Epithelial cell of esophagus (primary cell): ENCODE data around the gene RER1.

ENCODE experiments used
- DNase-seq: peaks from one replicate; pipeline ENCODE4 v3.0.0; 2010; ENCODE audit warnings: low read depth
- H3K4me3 ChIP-seq: 2 replicates; pipeline ENCODE4 v1.5.1; 2011; ENCODE audit warnings: mild to moderate bottlenecking, low read length, control low read depth
- TF ChIP-seq, protein P1 (sequence below): IDR thresholded peaks from 2 replicates; pipeline ENCODE4 v1.5.1; 2011; ENCODE audit warnings: low read depth, mild to moderate bottlenecking, low read length, control low read depth, inconsistent platforms; ENCODE audit not compliant: insufficient read depth; ENCODE audit errors: missing control alignments

The RER1 gene

DNA sequence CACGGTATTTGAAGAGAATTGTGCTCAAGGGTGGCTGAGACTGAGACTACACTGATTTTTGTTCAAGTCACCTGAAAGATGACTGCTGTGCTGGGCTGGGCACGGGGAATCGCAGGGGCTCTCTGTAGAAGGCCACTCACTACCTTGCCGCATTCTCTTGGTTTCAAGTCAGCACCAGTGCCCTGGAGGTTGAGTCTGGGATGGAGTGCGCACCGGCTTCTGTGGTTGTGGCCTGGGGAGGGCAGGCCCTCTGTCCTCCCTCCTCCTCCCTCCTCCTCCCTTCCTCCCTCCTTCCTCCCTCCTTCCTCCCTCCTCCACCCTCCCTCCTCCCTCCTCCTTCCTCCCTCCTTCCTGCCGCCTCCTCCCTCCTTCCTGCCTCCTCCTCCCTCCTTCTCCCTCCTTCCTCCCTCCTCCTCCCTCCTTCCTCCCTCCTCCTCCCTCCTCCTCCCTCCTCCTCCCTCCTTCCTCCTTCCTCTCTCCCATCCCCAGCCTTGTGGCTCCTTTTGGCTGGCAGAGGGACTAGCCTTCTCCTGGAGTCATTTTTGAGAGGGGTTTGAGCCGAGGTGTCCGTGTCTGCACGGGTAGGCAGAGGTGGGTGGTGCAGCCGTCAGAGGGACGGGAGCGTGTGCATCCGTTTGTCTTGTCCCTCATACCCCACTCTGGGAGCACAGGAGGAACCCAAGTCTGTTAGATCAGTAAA is 9.5 kb downstream of the RER1 start:
- H3K4me3 ChIP-seq, result no peak overlapping the region
- TF ChIP-seq, protein P1, sequence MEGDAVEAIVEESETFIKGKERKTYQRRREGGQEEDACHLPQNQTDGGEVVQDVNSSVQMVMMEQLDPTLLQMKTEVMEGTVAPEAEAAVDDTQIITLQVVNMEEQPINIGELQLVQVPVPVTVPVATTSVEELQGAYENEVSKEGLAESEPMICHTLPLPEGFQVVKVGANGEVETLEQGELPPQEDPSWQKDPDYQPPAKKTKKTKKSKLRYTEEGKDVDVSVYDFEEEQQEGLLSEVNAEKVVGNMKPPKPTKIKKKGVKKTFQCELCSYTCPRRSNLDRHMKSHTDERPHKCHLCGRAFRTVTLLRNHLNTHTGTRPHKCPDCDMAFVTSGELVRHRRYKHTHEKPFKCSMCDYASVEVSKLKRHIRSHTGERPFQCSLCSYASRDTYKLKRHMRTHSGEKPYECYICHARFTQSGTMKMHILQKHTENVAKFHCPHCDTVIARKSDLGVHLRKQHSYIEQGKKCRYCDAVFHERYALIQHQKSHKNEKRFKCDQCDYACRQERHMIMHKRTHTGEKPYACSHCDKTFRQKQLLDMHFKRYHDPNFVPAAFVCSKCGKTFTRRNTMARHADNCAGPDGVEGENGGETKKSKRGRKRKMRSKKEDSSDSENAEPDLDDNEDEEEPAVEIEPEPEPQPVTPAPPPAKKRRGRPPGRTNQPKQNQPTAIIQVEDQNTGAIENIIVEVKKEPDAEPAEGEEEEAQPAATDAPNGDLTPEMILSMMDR, result no peak
- DNase-seq, result no peak

DNA sequence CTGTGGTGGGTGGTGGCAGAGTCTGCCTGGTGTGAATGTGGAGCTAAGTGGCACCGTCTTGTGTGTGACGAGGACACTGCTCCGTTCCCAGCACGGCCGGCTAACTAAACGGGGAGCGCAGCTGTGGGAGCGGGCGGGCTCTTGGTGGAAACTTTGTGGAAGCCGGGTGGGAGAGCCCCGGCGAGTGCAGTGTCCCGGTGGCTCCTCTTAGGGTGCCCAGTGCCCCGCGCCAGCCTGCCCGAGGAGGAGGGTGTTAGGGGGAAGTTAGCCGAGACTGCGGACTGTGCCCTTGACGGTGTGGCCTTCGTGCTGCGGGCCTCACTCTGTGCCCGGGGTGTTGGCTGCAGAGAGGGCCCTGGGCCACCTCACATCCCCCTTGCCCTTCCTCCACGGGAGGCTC is 10.8 kb downstream of the RER1 start:
- TF ChIP-seq, protein P1, result no peak
- DNase-seq, result no peak
- H3K4me3 ChIP-seq, result no peak overlapping the region

DNA sequence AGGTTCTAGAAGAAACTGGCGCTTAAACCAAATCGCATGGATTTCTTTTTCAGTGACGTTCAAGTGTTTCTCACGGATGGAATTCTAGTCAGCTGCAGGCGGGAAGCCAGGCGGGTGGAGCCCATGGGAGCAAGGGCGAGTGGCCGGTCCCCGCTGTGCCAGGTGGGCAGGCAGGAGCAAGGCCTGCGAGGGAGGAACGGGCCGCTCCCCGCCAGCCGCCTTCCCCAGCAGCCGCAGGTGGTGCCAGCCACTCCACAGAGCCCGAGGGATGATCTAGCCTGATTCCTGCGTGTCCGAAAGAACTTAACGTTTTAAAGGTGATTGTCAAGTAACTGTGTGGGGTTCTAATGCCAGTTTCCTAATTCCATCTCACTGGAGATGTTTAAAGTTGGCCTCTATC is 11.6 kb downstream of the RER1 start:
- TF ChIP-seq, protein P1, result no peak
- DNase-seq, result no peak
- no peak overlapping the region for H3K4me3 ChIP-seq

DNA sequence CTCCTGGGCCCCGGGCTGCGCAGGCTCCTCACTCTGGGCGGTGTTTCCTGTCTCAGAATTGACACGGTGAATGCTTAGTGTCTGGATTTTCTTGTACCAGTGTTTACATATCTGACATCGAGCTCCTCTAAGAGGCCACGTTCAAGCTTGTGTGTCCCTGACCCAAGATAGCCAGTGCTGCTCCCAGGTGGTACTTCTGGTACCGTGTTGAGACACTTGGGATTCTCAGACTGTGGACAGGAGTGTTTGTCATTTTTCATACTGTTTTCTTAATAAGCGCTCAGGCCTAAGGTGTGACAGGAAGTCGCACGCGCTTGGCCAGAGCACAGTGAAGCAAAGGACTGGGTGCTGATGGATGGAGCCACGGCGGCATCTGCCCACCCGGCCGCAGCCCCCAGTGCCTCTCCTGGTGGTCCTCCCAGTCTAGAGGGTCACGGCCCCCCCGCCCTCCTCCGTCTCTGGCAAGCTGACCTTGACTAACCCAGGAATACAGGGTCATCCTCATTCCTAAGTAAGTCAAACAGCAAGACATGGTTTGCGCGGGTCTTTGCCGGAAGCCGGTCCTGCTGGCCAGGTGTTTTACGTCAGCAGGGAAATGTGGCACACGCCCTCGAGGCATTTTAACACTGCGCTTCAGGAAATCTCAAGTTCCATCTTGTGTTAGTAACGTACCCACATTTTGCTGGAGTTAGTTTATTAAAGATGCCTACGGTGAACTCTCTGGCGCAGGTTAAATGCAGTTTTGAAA is 12.7 kb downstream of the RER1 start:
- DNase-seq, result peak; percentile 58
- TF ChIP-seq, protein P1, result no peak
- no peak overlapping the region for H3K4me3 ChIP-seq

DNA sequence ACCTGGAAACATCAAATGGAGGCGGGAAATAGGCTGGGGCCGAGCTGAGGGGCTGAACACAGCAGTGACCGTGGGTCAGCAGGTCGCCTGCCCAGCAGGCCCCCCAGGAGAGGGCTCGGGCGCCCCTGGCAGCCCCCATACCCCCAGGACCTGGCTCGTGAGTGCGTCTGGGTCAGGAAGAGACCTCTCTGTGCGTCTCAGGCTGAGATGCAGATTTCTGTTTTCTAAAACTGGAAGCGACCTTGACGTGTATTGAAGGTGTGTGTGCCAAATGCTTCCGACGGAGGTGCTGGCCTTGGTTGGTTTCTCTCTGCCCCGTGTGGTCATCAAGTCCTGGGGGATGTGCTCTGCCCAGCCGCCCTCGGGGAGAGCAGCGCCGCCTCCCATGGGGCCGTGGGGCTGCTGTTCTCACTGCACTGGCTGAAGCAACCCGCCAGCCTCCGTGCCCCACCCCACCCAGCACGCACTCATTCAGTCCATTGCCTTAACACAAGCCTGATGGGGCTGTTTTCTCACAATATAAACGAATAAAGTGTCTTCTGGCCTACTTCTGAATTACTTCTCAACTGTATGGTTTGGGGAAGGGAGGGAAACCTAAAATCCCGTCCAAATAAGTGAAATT is 13.4 kb downstream of the RER1 start:
- no peak for DNase-seq
- no peak overlapping the region for H3K4me3 ChIP-seq
- TF ChIP-seq, protein P1, result no peak

DNA sequence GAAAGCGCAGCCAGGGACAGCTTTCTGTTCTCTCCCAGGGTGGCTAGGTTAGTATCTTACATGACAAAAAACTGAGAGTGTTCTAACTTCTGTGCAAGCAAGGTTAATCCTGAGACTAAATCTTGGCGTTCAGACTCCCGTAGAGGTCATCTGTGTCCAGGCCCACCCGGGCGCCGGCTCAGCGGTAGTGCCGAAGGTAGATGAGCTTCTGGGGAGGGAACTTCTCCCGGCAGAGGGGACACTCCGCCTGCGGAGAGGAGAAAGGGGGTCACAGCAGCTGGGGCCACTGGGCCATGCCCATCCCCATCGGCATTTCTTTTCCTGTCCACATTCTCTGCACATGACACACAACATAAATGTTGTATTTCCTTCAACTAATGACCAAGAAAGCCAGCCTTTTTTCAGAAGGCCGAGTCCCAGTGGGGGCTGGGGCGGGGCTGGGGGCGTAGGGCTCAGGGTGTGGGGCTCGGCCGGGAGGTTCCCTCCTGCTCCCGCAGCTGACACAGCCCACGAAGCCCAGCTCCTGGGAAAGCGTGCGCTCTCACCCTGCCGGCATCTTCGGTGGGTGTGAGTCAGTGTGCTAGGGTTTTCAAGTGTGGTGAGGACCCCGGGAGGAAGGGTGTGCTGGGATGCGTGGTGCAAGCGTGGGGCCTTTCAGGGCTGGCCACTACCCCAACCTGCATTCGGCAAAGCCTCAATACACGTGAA is 14.1 kb downstream of the RER1 start:
- no peak for DNase-seq
- no peak overlapping the region for H3K4me3 ChIP-seq
- TF ChIP-seq, protein P1, result no peak
